ENCODE results near the gene PTPRA. TPM values are rescaled to one million over a fixed set of nuclear protein-coding genes. Genes with fewer than 3 reads are reported as not detected.
"Not testable (repeated sequence)": the region's sequence is repeated elsewhere in the genome, so short reads cannot be mapped to it uniquely, and the experiment has no call there.

PTPRA gene
- total and polyA plus RNA-seq, 11 donors: 6.1 to 43.4 (median 24.9) TPM

- H3K27ac ChIP-seq: no peak overlapping the region
- no peaks in the 10 kb centered on the region for H3K4me1 ChIP-seq
- DNase-seq (no peak), ATAC-seq (no peak)
- intact Hi-C loops (cut with DNase I): no loop called here
- no peaks in the 10 kb centered on the region for H3K27me3 ChIP-seq
- TF ChIP-seq POLR2A (IDR thresholded peaks at IDR 0.05) (no peak), CTCF (IDR thresholded peaks at IDR 0.05) (no peak)
- peaks cover 0 to 93% (median 69%) of the 10 kb centered on the region in 9 donors for H3K36me3 ChIP-seq
- H3K9me3 ChIP-seq: no peaks in the 10 kb centered on the region
- WGBS, 4 donors: 86 to 96% (median 92%) methylated on average over 3 of the region's 3 CpGs
- no peak overlapping the region for H3K4me3 ChIP-seq
Measured at GRCh38 chr20:3011752-3012151, 138.5 kb downstream of the PTPRA start.

GRCh38 chr20:3013771-3014170, 140.5 kb downstream of the PTPRA start:
- Histone ChIP-seq H3K27me3 (no peaks in the 10 kb centered on the region), H3K4me3 (no peak overlapping the region), H3K9me3 (no peaks in the 10 kb centered on the region), H3K4me1 (no peaks in the 10 kb centered on the region), H3K36me3 (peaks cover 0 to 87% (median 62%) of the 10 kb centered on the region in 9 donors), H3K27ac (no peak overlapping the region)
- no peak for DNase-seq
- 95 to 98% (median 96%) methylated on average over 5 of the region's 5 CpGs for WGBS, 4 donors
- TF ChIP-seq CTCF (IDR thresholded peaks at IDR 0.05): no peak
- no peak for TF ChIP-seq POLR2A (IDR thresholded peaks at IDR 0.05)
- no peak for ATAC-seq
- intact Hi-C loops (cut with DNase I): no loop called here

- Histone ChIP-seq H3K4me3 (no peak overlapping the region), H3K27me3 (no peaks in the 10 kb centered on the region), H3K9me3 (no peaks in the 10 kb centered on the region), H3K27ac (no peak overlapping the region), H3K36me3 (peaks cover 0 to 84% (median 59%) of the 10 kb centered on the region in 9 donors), H3K4me1 (no peaks in the 10 kb centered on the region)
- DNase-seq (no peak), ATAC-seq (no peak)
- intact Hi-C loops (cut with DNase I): no loop called here
- TF ChIP-seq CTCF (IDR thresholded peaks at IDR 0.05): no peak
- TF ChIP-seq POLR2A (IDR thresholded peaks at IDR 0.05): no peak
- WGBS, 4 donors: 94 to 98% (median 97%) methylated on average over 7 of the region's 7 CpGs
Measured at GRCh38 chr20:3014179-3014578, 140.9 kb downstream of the PTPRA start.

GRCh38 chr20:3014662-3015061, 141.4 kb downstream of the PTPRA start:
- TF ChIP-seq CTCF (IDR thresholded peaks at IDR 0.05): no peak
- no peak for TF ChIP-seq POLR2A (IDR thresholded peaks at IDR 0.05)
- ATAC-seq (no peak), DNase-seq (no peak)
- H3K27ac ChIP-seq: no peak overlapping the region
- no peaks in the 10 kb centered on the region for H3K4me1 ChIP-seq
- peaks cover 0 to 79% (median 56%) of the 10 kb centered on the region in 9 donors for H3K36me3 ChIP-seq
- 80 to 90% (median 84%) methylated on average over 3 of the region's 3 CpGs for WGBS, 4 donors
- H3K27me3 ChIP-seq: no peaks in the 10 kb centered on the region
- intact Hi-C loops (cut with DNase I): no loop called here
- no peak overlapping the region for H3K4me3 ChIP-seq
- H3K9me3 ChIP-seq: no peaks in the 10 kb centered on the region

GRCh38 chr20:3015302-3015701, 142.0 kb downstream of the PTPRA start:
- 95 to 100% (median 98%) methylated on average over 5 of the region's 5 CpGs for WGBS, 4 donors
- ATAC-seq; DNase-seq; H3K9me3 ChIP-seq; H3K27ac ChIP-seq; H3K4me3 ChIP-seq; H3K4me1 ChIP-seq; intact Hi-C loops (cut with DNase I); H3K27me3 ChIP-seq: not testable (repeated sequence)
- H3K36me3 ChIP-seq: peaks cover 0 to 74% (median 56%) of the 10 kb centered on the region in 9 donors

Measured in heart left ventricle (tissue), 16 donors.